ENCODE measurements around the gene CHN2.

Gene CHN2

GRCh38 chr7:29290829-29291228, 96.3 kb downstream of the CHN2 start:
- no peak overlapping the region for H3K4me3 ChIP-seq (ENCODE audit: low read depth, low read length)
- no peaks in the 10 kb centered on the region for H3K36me3 ChIP-seq
- no peak overlapping the region for H3K27ac ChIP-seq
- TF ChIP-seq, protein P1, sequence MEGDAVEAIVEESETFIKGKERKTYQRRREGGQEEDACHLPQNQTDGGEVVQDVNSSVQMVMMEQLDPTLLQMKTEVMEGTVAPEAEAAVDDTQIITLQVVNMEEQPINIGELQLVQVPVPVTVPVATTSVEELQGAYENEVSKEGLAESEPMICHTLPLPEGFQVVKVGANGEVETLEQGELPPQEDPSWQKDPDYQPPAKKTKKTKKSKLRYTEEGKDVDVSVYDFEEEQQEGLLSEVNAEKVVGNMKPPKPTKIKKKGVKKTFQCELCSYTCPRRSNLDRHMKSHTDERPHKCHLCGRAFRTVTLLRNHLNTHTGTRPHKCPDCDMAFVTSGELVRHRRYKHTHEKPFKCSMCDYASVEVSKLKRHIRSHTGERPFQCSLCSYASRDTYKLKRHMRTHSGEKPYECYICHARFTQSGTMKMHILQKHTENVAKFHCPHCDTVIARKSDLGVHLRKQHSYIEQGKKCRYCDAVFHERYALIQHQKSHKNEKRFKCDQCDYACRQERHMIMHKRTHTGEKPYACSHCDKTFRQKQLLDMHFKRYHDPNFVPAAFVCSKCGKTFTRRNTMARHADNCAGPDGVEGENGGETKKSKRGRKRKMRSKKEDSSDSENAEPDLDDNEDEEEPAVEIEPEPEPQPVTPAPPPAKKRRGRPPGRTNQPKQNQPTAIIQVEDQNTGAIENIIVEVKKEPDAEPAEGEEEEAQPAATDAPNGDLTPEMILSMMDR (IDR thresholded peaks at IDR 0.05; ENCODE audit: low read depth, low read length): no peak
- no peaks in the 10 kb centered on the region for H3K9me3 ChIP-seq (ENCODE audit: severe bottlenecking)
- no peak for DNase-seq
- H3K27me3 ChIP-seq (ENCODE audit: insufficient read depth, low read depth, severe bottlenecking): no peaks in the 10 kb centered on the region

DNA sequence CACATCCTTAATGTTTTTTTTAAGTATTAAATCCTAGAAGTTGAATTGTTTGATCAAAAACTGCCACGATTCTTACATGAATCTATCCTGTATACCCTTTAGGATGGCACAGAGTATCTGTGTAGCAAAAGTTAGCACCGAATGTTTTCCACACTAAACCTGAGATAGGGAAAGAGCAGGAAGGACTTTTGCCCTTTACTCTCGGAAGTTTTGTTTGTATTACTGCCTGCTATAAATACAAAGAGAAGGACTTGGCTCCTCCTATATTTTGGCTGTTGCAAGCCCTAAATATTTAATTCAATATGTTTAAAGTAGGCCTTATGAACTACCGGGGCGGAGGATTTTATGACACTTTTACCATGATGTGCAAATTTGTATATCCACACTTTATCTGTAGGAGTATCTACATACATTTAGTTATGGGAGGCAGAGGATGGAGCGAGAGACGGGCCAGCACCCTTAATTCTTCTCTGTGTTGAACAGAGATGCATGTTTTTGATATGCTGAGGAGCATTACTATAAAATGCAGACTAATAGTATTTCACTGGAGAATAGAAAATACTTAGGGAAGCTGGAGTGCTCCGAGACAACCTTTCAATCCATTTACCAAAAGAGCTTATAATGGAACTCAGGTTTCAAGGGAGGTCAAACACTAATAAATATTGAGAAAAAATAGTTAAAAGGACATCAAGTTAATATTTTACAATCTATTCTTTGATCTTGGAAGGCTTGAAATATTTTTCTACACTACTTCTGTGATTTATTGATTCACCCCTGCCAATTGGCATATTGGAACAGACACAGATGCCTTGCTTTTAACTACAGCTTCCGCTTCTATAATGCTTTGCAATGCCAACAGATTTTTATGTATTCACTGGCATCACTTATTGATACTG, 97.4 kb downstream of the CHN2 start:
- H3K4me3 ChIP-seq (ENCODE audit: low read depth, low read length): no peak overlapping the region
- H3K27ac ChIP-seq: no peak overlapping the region
- H3K36me3 ChIP-seq: no peaks in the 10 kb centered on the region
- no peaks in the 10 kb centered on the region for H3K9me3 ChIP-seq (ENCODE audit: severe bottlenecking)
- no peak for DNase-seq
- no peaks in the 10 kb centered on the region for H3K27me3 ChIP-seq (ENCODE audit: insufficient read depth, low read depth, severe bottlenecking)
- TF ChIP-seq, protein P1 (IDR thresholded peaks at IDR 0.05; ENCODE audit: low read depth, low read length): no peak

DNA sequence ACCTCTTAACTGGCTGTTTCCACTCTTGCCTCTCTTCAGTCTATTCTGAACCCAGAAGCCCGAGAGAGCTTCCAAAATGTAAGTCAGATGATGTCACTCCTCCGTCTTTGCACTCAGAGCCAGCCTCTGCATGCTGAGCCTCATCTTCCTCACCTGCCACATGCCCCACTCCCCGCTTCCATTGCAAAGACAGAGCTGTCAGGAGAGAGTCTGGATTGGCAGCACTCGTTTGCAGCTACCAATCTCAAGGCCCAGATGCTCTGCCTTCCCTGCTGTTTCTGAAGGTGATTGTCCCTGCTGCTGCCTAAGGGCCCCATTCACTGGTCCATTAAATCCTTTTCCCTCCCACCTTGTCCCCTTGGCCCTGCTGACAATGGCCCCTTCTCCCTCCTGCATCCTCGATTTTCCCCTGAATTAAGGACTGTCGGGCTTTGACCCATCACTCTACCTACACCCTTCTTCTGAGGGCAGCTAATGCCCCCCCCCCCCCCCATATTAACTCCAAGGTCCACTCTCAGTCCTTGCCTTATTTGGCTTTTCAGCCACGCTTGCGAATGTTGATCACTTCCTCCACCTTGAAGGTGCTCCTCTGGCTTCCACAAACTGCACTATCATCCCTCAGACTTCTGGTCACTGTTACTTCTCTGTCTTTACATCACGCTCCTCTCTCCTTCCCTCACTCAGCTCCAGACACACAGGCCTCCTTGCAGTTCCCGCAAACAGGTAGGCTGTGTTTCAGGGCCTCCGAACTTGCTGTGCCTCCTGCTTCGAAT, 98.5 kb downstream of the CHN2 start:
- Histone ChIP-seq H3K27me3 (ENCODE audit: insufficient read depth, low read depth, severe bottlenecking) (no peaks in the 10 kb centered on the region), H3K9me3 (ENCODE audit: severe bottlenecking) (no peaks in the 10 kb centered on the region), H3K27ac (no peak overlapping the region), H3K36me3 (no peaks in the 10 kb centered on the region), H3K4me3 (ENCODE audit: low read depth, low read length) (no peak overlapping the region)
- no peak for DNase-seq
- TF ChIP-seq, protein P1 (IDR thresholded peaks at IDR 0.05; ENCODE audit: low read depth, low read length): no peak

- TF ChIP-seq, protein P1 (IDR thresholded peaks at IDR 0.05; ENCODE audit: low read depth, low read length): no peak
- no peaks in the 10 kb centered on the region for H3K36me3 ChIP-seq
- DNase-seq: no peak
- no peaks in the 10 kb centered on the region for H3K27me3 ChIP-seq (ENCODE audit: insufficient read depth, low read depth, severe bottlenecking)
- H3K27ac ChIP-seq: no peak overlapping the region
- no peak overlapping the region for H3K4me3 ChIP-seq (ENCODE audit: low read depth, low read length)
- H3K9me3 ChIP-seq (ENCODE audit: severe bottlenecking): no peaks in the 10 kb centered on the region
Measured at GRCh38 chr7:29296421-29296820, 101.8 kb downstream of the CHN2 start.

GRCh38 chr7:29297194-29297890, 102.8 kb downstream of the CHN2 start:
- Histone ChIP-seq H3K4me3 (ENCODE audit: low read depth, low read length) (no peak overlapping the region), H3K9me3 (ENCODE audit: severe bottlenecking) (no peaks in the 10 kb centered on the region), H3K27ac (no peak overlapping the region), H3K36me3 (no peaks in the 10 kb centered on the region), H3K27me3 (ENCODE audit: insufficient read depth, low read depth, severe bottlenecking) (no peaks in the 10 kb centered on the region)
- DNase-seq: no peak
- TF ChIP-seq, protein P1 (IDR thresholded peaks at IDR 0.05; ENCODE audit: low read depth, low read length): peak; percentile 39; the same call in 1 of the 2 replicates

Data from WERI-Rb-1 (cell line).